ENCODE data around the gene CCDC91.

GRCh38 chr12:28232211-28232928 lies 42.1 kb downstream of the CCDC91 start:
- no peak for TF ChIP-seq CTCF (IDR thresholded peaks at IDR 0.05)
- no peak for TF ChIP-seq POLR2A (IDR thresholded peaks at IDR 0.05)
- TF ChIP-seq POLR2AphosphoS5 (IDR thresholded peaks at IDR 0.05; ENCODE audit: insufficient read depth in 1 of 2, low read depth in 1 of 2), result no peak

Measured in vagina (tissue), 2 donors.